ENCODE data around the gene VMAC. TPM values are rescaled to one million over a fixed set of nuclear protein-coding genes. Genes with fewer than 3 reads are reported as not detected.

Gene VMAC
- total and polyA plus RNA-seq, 9 of the 15 experiments (the other 6 are each of a cell fraction or from before 2014, with no cell fraction given), result 0.03 to 3.4 (median 1.1) TPM

DNA sequence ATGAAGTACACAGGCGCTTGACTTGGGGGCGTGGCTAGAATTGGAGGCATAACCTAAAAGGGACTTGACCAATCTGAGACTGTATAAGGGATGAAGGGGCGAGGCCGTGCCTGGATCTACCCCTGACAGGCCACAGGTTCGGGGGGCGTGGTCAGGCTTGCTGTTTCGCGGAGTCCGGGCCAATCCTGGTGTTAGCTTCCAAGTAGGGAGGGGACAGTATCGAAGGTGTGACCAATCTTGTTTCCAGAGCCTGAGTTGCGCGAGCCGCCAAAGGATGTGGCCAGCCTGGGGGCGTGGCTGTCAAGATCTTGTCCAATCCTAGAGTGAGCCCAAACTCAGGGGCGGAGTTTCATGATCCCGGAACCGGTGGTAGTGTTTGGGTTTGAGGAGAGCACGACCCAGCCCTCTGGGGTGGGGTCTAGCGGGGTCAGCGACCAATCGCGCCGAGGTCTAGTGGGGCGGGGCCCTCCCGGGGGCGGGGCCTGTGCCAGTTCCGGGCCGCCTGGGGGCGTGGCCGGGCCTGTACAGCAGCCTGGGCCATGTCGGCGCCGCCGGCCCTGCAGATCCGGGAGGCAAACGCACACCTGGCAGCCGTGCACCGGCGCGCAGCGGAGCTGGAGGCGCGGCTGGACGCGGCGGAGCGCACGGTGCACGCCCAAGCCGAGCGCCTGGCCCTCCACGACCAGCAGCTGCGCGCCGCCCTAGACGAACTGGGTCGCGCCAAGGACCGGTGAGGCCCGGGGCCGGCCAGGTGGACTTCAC lies at the start of gene VMAC (continued):
- no peak for TF ChIP-seq U2AF1 (optimal IDR thresholded peaks at IDR 0.05; ENCODE audit: low read depth, low read length)
- peak; percentile 87 for TF ChIP-seq MEIS2 (IDR thresholded peaks at IDR 0.05; ENCODE audit: partially characterized antibody)
- no peak for TF ChIP-seq NEUROD1 (IDR thresholded peaks at IDR 0.05; ENCODE audit: borderline replicate concordance, low read depth, low read length, partially characterized antibody)
- TF ChIP-seq FOS (IDR thresholded peaks at IDR 0.05; ENCODE audit: extremely low read depth, insufficient read length), result peak; percentile 56
- peak; percentile 61 for TF ChIP-seq KLF1 (tag; IDR thresholded peaks at IDR 0.05)
- TF ChIP-seq SRF (CRISPR knock-in tag; IDR thresholded peaks at IDR 0.05), result peak in 1 of 2 experiments; percentile 88; a peak in 1 of 4 replicates
- TF ChIP-seq CBX1 (IDR thresholded peaks at IDR 0.05; ENCODE audit: low read depth), result 0 out of 2 replicates have a peak, but pooled peaks have one; percentile 36
- TF ChIP-seq ZNF24 (IDR thresholded peaks at IDR 0.05), result no peak
- TF ChIP-seq NRF1 (conservative IDR thresholded peaks at IDR 0.05 in 1 of 2, IDR thresholded peaks at IDR 0.05 in 1 of 2), result peak; percentile 96 to 97
- TF ChIP-seq RCOR1 (IDR thresholded peaks at IDR 0.05; ENCODE audit: borderline replicate concordance in 1 of 2, low read depth in 2 of 2, low read length in 2 of 2), result no peak
- TF ChIP-seq JUND (IDR thresholded peaks at IDR 0.05; ENCODE audit: borderline replicate concordance, low read depth, low read length), result no peak
- TF ChIP-seq JUND (tag; IDR thresholded peaks at IDR 0.05; ENCODE audit: borderline replicate concordance, low read depth, low read length), result no peak
- TF ChIP-seq, protein P1, sequence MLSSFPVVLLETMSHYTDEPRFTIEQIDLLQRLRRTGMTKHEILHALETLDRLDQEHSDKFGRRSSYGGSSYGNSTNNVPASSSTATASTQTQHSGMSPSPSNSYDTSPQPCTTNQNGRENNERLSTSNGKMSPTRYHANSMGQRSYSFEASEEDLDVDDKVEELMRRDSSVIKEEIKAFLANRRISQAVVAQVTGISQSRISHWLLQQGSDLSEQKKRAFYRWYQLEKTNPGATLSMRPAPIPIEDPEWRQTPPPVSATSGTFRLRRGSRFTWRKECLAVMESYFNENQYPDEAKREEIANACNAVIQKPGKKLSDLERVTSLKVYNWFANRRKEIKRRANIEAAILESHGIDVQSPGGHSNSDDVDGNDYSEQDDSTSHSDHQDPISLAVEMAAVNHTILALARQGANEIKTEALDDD (IDR thresholded peaks at IDR 0.05), result peak; percentile 23; the same call in 1 of the 2 replicates
- TF ChIP-seq CREM (IDR thresholded peaks at IDR 0.05; ENCODE audit: low read depth), result peak; percentile 35
- TF ChIP-seq MED1 (CRISPR knock-in tag; IDR thresholded peaks at IDR 0.05; ENCODE audit: borderline replicate concordance), result no peak
- TF ChIP-seq, protein P2, sequence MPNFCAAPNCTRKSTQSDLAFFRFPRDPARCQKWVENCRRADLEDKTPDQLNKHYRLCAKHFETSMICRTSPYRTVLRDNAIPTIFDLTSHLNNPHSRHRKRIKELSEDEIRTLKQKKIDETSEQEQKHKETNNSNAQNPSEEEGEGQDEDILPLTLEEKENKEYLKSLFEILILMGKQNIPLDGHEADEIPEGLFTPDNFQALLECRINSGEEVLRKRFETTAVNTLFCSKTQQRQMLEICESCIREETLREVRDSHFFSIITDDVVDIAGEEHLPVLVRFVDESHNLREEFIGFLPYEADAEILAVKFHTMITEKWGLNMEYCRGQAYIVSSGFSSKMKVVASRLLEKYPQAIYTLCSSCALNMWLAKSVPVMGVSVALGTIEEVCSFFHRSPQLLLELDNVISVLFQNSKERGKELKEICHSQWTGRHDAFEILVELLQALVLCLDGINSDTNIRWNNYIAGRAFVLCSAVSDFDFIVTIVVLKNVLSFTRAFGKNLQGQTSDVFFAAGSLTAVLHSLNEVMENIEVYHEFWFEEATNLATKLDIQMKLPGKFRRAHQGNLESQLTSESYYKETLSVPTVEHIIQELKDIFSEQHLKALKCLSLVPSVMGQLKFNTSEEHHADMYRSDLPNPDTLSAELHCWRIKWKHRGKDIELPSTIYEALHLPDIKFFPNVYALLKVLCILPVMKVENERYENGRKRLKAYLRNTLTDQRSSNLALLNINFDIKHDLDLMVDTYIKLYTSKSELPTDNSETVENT (CRISPR knock-in tag; IDR thresholded peaks at IDR 0.05), result peak; percentile 40; the same call in 1 of the 2 replicates
- TF ChIP-seq, protein P3, sequence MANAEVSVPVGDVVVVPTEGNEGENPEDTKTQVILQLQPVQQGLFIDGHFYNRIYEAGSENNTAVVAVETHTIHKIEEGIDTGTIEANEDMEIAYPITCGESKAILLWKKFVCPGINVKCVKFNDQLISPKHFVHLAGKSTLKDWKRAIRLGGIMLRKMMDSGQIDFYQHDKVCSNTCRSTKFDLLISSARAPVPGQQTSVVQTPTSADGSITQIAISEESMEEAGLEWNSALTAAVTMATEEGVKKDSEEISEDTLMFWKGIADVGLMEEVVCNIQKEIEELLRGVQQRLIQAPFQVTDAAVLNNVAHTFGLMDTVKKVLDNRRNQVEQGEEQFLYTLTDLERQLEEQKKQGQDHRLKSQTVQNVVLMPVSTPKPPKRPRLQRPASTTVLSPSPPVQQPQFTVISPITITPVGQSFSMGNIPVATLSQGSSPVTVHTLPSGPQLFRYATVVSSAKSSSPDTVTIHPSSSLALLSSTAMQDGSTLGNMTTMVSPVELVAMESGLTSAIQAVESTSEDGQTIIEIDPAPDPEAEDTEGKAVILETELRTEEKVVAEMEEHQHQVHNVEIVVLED (CRISPR knock-in tag; IDR thresholded peaks at IDR 0.05), result peak; percentile 27; the same call in 1 of the 2 replicates
- TF ChIP-seq TRIM24 (IDR thresholded peaks at IDR 0.05), result no peak
- TF ChIP-seq ZNF140 (CRISPR knock-in tag; IDR thresholded peaks at IDR 0.05), result no peak
- TF ChIP-seq ZNF324 (CRISPR knock-in tag; IDR thresholded peaks at IDR 0.05), result no peak
- TF ChIP-seq HDAC1 (IDR thresholded peaks at IDR 0.05), result peak in 1 of 2 experiments; percentile 50; a peak in 1 of 4 replicates
- TF ChIP-seq, protein P4, sequence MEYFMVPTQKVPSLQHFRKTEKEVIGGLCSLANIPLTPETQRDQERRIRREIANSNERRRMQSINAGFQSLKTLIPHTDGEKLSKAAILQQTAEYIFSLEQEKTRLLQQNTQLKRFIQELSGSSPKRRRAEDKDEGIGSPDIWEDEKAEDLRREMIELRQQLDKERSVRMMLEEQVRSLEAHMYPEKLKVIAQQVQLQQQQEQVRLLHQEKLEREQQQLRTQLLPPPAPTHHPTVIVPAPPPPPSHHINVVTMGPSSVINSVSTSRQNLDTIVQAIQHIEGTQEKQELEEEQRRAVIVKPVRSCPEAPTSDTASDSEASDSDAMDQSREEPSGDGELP (CRISPR knock-in tag; IDR thresholded peaks at IDR 0.05; ENCODE audit: borderline replicate concordance), result no peak
- peak; percentile 14 for TF ChIP-seq SP1 (CRISPR knock-in tag; IDR thresholded peaks at IDR 0.05)
